ENCODE results near the gene COL20A1. TPM values are rescaled to one million over a fixed set of nuclear protein-coding genes. Genes with fewer than 3 reads are reported as not detected.

Gene COL20A1
- total RNA-seq, 1 donor from 2014 or later = not detected

DNA sequence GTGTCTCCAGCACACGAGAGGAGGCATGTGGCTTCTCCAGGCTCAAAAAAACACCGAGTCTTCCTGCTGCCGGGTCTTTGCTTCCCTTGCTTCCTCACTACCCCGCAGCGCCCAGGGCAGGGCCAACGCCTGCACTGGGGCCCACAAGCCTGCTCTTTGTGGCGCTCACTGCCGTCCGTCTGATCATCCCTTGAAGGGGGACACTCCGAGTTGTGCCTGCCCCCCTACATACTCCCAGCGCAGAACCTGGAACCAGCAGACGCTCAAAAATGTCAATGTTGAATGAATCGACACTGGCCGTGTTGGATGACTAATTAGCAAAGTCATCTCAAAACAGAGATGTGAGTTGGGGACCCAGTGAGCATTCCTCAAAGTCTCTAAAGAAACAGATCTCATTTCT is 28.5 kb upstream of the COL20A1 start:
- Histone ChIP-seq H3K27ac (no peak overlapping the region), H3K27me3 (no peaks in the 10 kb centered on the region), H3K36me3 (no peaks in the 10 kb centered on the region), H3K9me3 (no peaks in the 10 kb centered on the region), H3K4me1 (peaks cover 10% of the 10 kb centered on the region), H3K4me3 (no peak overlapping the region)
- TF ChIP-seq POLR2AphosphoS5 (IDR thresholded peaks at IDR 0.05; ENCODE audit: insufficient read depth in 1 of 2, low read depth in 1 of 2) (no peak), POLR2A (IDR thresholded peaks at IDR 0.05) (no peak)
- TF ChIP-seq, protein P1, sequence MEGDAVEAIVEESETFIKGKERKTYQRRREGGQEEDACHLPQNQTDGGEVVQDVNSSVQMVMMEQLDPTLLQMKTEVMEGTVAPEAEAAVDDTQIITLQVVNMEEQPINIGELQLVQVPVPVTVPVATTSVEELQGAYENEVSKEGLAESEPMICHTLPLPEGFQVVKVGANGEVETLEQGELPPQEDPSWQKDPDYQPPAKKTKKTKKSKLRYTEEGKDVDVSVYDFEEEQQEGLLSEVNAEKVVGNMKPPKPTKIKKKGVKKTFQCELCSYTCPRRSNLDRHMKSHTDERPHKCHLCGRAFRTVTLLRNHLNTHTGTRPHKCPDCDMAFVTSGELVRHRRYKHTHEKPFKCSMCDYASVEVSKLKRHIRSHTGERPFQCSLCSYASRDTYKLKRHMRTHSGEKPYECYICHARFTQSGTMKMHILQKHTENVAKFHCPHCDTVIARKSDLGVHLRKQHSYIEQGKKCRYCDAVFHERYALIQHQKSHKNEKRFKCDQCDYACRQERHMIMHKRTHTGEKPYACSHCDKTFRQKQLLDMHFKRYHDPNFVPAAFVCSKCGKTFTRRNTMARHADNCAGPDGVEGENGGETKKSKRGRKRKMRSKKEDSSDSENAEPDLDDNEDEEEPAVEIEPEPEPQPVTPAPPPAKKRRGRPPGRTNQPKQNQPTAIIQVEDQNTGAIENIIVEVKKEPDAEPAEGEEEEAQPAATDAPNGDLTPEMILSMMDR (IDR thresholded peaks at IDR 0.05) = no peak
- DNase-seq (ENCODE audit: extremely low spot score in 2 of 2) = no peak
- intact Hi-C loops (cut with DNase I) = no loop called here

DNA sequence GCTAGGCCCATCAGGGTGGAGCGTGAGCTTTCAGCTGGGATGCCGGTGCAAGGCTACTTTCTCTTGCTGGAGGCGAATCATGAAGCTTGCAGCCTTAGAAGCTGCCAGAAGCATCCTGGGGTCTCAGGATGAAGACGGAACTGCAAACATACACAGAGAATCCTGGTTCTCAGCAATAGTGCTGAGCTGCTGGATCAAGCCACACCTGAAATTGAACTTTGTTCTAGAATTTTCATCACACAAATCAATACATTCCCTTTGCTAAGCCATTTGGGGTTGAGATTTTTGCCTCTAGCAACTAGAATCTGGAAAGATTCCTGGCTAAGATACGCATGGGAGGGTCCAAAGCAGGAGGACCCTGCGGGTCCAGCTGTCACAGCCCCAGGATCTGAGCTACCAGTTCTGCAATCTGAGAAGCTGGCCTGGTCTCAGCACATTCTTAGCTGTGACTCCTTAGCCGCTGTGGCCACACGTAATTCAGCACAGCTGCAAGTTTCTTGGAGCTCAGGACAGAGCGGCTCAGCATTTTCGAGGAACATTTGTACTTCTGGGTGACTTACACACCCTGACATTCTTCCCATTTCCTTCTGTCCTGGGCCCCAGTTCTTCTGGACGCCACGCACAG is 27.0 kb upstream of the COL20A1 start:
- Histone ChIP-seq H3K4me1 (peaks cover 2% of the 10 kb centered on the region), H3K4me3 (no peak overlapping the region), H3K27me3 (no peaks in the 10 kb centered on the region), H3K36me3 (no peaks in the 10 kb centered on the region), H3K27ac (no peak overlapping the region), H3K9me3 (no peaks in the 10 kb centered on the region)
- DNase-seq (ENCODE audit: extremely low spot score in 2 of 2) = no peak
- TF ChIP-seq POLR2AphosphoS5 (IDR thresholded peaks at IDR 0.05; ENCODE audit: insufficient read depth in 1 of 2, low read depth in 1 of 2) (no peak), POLR2A (IDR thresholded peaks at IDR 0.05) (no peak)
- TF ChIP-seq, protein P1 (IDR thresholded peaks at IDR 0.05) = no peak
- intact Hi-C loops (cut with DNase I) = no loop called here

DNA sequence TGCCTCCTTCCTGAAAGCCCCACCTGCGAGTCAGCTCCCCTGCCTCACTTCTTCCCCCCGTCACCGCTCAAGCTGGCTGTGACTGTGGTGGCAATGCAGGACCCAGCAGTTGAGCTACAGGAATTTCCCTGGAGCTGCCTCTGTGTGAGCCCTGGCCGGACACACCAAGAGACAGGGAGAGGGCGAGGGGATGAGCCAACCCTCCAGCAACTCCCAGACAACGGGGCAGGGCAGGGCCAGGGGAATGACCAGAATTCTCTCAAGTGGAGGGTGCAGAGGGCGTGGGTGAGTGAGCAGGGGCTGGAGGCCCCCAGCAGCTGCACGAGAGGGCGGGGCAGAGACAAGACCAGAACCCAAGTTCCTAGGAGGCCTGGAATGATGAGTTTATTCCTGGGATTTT is 25.3 kb upstream of the COL20A1 start:
- Histone ChIP-seq H3K9me3 (no peaks in the 10 kb centered on the region), H3K4me3 (no peak overlapping the region), H3K4me1 (peaks cover 7% of the 10 kb centered on the region), H3K36me3 (no peaks in the 10 kb centered on the region), H3K27ac (no peak overlapping the region), H3K27me3 (no peaks in the 10 kb centered on the region)
- TF ChIP-seq, protein P1 (IDR thresholded peaks at IDR 0.05) = no peak
- TF ChIP-seq POLR2AphosphoS5 (IDR thresholded peaks at IDR 0.05; ENCODE audit: insufficient read depth in 1 of 2, low read depth in 1 of 2) = no peak
- no peak for TF ChIP-seq POLR2A (IDR thresholded peaks at IDR 0.05)
- no peak for DNase-seq (ENCODE audit: extremely low spot score in 2 of 2)
- intact Hi-C loops (cut with DNase I) = no loop called here

DNA sequence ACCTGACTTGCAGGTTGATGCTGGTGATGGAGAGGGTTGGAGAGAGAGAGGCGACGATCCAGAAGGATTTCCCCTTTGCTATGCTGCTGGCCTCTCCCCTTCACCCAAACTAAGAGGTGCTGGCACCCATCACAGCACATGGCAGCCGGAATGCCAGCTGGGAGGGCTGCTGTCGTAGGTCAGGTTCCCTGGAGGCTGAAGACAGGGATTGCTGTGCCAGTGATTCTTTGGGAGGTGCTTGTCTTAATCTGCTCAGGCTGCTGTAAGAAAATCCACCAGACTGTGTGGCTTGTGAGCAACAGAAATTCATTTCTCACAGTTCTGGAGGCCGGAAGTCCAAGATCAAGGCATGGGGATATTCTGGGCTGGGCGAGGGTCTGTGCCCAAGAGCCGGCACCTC is 24.7 kb upstream of the COL20A1 start:
- no peaks in the 10 kb centered on the region for H3K27me3 ChIP-seq
- intact Hi-C loops (cut with DNase I) = no loop called here

More for the DNA sequence above, 24.7 kb upstream of the COL20A1 start:
- Histone ChIP-seq H3K4me3 (no peak overlapping the region), H3K36me3 (no peaks in the 10 kb centered on the region), H3K4me1 (peaks cover 9% of the 10 kb centered on the region), H3K9me3 (no peaks in the 10 kb centered on the region), H3K27ac (no peak overlapping the region)
- no peak for TF ChIP-seq POLR2AphosphoS5 (IDR thresholded peaks at IDR 0.05; ENCODE audit: insufficient read depth in 1 of 2, low read depth in 1 of 2)
- TF ChIP-seq, protein P1 (IDR thresholded peaks at IDR 0.05) = no peak
- no peak for TF ChIP-seq POLR2A (IDR thresholded peaks at IDR 0.05)
- DNase-seq (ENCODE audit: extremely low spot score in 2 of 2) = no peak

Measured in vagina (tissue), 2 donors.